ENCODE data around the gene ITGB1.
A peak's percentile ranks its signal among the peaks of the same experiment; 100 is the strongest.
"Not testable (repeated sequence)": the region's sequence is repeated elsewhere in the genome, so short reads cannot be mapped to it uniquely, and the experiment has no call there.

The ITGB1 gene

DNA sequence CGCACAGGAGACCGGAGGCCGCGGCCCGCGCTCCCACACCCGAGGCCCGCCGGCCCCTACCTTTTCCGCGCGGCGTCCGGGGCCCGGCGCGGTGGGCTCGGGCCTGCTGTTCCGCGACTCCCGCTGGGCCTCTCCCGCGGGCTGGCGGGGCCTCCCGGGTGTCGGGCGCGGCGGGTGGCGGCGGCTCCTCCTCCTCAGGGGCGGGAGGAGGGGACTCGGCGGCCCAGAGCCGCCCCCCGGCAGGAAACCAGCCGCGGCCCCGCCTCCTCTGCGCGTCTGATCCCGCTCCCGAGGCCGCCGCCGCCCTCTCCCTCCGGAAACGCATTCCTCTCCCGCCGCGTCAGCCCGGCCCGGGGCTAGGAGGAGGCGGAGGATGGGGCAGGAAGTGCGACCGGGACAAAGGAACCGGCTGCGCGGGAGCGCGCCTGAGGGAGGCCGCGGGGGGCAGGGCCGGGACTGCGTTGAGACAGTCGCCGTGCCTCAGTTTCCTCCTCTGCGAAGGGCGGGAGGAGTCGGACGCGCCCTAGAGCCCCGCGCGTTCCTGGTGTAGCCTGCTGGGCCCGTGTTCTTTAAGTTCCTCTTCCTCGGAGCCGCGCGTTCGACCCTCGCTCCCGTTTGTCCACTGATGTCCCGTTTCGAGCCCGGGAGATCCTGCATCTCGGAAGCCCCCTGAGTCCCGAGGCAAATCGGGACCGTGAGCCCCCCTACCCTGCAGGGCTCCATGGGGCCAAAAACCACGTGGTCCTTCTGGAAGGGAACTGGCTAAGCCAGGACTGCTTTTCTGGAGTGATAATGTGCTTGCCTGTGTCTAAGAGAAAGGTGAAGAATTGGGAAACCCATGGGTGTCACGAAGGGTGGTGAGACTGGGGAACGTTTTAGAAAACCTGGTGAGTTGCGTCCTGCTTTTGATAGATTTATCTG lies at the start of gene ITGB1:
Gene ITGB1 (minus strand): TSS at position 146 of the 921 bp plus-strand sequence. CDS start 22,672 bp downstream, outside the sequence.
- DNase-seq = peak; percentile 89

DNA sequence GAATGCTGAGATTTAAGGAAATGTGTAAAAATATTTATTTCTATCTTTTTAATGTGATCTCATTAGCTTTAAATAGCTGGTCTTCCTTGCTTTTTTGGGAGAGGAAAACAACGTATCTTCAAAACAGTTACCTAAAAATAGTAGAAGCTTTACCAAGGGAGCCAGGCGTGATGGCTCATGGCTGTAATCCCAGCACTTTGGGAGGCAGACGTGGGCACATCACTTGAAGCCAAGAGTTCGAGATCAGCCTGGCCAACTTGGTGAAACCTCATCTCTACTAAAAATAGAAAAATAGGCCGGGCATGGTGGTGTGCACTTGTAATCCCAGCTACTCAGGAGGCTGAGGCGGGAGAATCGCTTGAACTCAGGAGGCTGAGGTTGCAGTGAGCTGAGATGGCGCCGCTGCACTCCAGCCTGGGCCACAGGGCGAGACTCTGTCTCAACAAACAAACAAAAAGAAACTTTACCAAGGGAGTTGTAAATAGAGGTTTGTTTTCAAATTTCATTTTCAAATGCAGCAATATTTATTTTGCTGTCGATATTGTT lies 48.4 kb upstream of the ITGB1 start:
- DNase-seq = no peak

DNA sequence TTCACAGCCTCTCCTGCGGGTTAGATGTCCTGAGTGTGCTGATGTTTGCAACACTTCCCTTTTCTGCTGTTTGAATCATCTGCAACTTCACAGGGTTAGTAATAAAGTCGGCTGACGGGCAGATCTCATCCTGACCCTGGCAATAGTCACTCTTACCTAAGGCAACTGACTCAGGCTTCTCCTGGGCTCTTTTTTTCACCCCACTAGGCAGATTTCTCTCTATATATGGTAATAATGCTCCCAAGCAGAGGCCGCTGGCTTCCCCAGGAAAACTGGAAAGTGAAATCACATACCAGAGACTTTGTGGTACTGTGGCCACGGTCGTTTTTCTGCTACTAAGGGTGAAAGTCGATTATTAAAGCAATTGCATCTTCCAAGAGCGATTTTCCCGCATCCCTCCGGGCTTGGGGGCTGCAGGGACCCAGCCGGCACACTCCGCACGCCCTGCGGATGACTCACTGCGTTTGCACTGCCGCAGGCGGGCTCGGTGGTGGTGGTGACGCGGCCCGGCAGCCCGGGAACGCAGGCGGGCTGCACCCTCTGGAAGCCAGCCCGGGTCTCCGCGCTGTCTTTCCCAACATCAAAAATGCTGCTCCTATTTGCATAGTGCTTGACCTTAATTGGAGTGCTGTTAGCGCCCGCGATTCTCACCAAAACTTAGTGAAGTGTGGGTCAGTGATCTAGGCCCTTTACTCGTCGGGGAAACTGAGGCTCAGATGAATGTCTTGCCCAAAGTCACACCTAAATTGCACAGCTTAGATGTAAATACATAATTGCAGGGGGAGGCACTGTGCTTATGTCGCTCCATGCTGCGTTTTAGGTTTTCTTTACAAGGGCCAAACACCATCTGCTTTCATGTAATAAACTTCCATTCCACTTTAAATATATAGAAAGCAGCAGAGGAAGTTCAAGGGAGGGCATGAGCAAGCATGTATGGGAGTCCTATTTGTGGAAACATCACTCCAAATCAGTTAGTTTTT lies 47.6 kb upstream of the ITGB1 start:
- DNase-seq = peak; percentile 6

DNA sequence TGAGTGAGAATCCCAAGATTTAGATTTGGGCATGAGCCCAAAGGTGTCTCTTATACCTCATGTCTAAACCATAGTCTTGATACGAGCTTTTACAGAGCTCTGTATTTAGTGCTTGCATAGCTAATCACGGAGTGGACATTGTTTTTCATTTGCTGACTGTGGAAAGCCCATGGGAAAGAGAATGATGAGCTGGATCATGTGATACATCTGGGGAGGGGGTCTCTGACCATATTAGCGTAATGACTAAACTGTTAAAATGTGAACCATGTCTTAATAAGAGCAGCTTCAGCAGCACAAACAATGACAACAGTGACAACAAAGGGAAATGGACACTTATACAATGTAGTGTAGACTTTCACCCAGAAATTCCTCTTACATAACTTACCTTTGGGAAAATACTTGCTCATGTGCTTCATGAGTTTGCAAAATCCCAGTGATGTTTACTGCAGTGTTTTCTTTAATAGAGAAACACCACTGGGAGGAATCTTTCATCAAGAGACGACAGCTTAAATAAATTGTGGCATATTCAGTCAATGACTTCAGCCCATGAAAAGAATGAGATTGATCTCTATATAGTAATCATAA lies 44.0 kb upstream of the ITGB1 start:
- DNase-seq = no peak

DNA sequence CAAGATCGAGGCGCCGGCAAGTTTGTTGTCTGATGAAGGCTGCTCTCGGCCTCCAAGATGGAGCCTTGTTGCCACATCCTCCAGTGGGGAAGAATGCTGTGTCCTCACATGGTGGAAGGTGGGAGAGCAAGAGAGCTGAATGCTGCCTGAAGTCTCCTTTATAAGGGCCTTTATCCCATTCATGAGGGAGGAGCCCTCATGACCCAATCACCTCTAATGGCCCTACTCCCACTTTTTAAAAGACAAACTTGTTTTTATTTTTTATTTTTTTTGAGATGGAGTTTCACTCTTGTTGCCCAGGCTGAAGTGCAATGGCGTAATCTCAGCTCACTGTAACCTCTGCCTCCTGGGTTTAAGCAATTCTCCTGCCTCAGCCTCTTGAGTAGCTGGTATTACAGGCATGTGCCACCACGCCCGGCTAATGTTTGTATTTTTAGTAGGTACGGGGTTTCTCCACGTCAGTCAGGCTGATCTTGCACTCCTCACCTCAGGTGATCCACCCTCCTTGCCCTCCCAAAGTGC lies 40.1 kb upstream of the ITGB1 start:
- DNase-seq = not testable (repeated sequence)

DNA sequence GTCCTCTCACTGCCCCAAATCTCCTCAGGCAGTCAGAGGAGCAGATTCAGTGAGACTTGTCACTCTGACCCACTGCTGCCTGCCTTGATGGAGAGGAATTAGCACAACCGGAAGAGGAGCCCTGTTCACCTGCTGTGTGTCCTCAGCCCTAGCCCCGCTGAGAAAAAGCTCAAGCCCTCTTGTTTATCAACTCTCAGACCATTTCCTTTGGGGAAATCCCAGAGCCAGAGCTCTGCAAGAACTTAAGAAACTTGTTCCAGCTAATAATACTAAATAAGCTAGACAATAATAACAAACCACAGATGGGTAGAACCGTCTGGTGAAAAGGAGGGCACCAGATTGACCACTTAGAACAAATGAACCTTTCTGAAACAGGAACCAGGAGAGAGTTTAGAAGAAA lies 37.7 kb upstream of the ITGB1 start:
- no peak for DNase-seq

DNA sequence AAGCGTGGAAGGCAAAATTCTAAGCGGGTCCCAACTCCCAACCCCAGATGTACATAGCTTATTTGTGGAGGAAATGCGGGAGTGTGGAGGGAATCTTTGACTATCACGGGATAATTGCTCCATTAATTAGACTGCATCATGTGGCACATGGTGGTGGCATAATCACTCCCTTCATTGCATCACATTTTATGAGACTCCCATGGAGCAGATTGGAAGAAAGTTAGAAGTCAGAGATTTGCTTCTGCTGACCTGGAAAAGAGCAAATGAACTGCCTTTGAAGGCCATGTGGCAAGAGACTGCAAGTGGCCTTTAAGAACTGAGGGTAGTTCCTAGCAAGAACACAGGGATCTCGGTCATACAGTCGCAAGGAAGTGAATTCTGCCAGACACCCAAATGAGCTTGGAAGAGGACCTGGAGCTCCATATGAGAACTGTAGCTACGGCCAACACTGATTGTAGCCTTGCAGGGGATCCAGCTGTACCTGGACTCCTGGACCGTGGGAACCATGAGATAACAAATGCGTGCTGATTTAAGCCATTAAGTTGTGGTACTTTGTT lies 37.1 kb upstream of the ITGB1 start:
- DNase-seq = no peak

DNA sequence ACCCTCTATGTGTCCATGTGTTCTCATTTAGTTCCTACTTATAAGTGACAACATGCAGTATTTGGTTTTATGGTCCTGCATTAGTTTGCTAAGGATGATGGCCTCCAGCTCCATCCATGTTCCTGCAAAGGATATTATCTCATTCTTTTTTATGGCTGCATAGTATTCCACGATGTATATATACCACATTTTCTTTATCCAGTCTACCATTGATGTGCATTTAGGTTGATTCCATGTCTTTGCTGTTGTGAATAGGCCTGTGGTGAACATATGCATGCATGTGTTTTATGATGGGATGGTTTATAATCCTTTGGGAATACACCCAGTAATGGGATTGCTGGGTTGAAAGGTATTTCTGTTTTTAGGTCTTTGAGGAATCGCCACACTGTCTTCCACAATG lies 36.6 kb upstream of the ITGB1 start:
- not testable (repeated sequence) for DNase-seq

DNA sequence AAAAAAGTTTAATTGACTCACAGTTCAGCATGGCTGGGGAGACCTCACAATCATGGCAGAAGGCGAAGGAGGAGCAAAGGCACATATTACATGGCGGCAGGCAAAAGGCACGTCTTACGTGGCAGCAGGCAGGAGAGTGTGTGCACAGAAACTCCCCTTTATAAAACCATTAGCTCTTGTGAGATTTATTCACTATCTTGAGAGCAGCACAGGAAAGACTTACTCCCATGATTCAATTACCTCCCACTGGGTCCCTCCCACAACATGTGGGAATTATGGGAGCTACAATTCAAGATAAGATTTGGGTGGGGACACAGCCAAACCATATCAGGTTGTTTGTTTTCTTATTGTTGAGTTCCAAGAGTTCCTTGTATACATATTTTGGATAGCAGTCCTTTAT lies 34.3 kb upstream of the ITGB1 start:
- not testable (repeated sequence) for DNase-seq

DNA sequence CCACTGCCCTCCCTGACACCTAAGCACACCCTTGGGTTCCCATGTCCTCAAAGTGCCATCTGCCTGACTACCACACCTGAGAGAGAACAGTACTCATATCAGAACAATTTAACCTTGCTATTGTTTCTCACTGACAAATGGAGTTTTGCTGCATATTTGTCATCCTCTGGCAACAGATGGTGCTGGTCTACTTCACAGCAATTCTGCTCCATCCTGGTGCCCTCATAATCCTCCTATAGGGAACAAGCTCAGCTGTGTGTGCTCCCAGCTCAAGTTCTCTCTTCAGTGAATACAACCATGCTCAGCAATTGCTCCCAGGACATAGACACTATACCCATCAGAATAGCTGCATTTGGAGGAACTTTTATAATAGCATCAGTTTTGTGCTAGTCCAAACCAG lies 32.8 kb upstream of the ITGB1 start:
- no peak for DNase-seq

DNA sequence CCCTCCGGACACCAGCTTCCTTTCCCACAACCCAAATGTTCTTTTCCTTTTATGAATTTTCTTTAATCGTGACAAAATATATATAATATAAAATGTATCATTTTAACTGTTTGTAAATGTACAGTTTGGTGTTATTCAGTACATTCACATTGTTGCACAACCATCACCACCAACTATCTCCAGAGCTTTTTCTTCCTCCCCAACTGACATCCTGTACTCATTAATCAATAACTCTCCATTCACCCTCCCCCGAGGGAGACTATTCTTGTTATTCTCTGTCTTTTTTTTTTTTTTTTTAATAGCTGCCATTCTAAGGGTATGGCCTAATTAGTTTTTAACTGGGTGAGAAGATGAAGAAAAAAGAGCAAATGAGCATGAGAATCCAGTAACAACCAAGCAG lies 30.6 kb upstream of the ITGB1 start:
- DNase-seq = no peak

DNA sequence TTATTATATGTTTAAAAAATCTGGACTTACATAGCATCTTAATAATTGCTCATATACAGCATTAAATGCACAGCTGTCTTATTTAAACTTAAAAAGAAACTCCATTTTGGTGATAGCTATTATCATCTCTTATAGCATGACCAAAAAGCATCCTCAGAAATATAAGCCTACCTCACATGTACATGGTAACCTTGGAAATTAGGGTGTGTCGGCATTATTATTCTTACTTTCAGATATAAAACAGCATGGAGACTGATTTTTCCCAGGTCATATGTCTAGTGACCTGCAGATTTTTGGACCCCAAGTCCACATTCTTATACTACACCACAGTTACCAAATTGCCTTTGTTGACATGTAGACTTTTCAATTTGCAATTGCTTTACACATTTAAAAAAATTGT lies 29.1 kb upstream of the ITGB1 start:
- no peak for DNase-seq

DNA sequence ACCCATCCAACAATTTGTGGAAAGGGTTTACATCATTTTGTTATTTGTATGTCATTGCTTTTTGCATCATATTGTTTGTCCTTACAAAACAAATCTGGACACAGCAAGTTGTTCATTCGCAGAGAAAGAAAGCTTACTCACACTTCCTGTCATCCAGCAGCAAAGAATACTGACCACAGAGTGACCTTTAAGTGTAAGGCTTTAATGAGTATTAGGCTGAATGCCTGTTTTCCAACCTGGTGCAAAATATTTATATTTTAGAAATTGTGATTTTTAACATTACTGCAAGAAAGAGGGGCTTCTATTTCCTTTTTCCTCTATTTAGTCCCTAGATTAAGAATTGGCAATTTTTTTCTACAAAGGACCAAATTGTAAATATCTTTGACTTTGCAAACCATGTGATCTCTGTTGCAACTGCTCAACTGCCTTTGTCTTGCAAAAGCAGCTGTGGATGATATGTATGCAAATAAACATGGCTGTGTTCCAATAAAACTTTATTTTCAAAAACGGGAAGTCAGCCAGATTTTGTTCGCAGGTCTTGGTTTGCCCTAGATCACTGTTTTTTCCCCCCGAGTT lies 27.8 kb upstream of the ITGB1 start:
- no peak for DNase-seq

DNA sequence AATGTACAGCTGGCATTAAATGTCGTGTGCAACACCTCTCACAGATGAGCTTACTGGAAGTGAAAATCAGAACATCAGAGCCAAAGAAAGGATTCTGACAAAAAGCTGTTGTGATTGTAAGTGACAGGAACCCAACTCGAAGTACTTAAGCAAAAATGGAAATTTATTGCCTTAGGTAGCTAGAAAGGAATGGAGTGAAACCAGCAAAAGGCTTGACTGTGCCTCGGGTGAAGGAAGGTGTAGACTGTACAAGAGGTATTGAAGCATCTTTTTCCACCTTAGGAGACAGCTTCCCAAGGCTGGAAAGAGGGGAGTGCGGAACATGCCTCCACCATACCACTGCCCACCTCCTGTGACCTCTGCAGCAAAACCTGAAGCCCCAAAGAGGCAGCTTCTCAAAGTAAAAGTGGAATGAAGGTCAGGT lies 27.3 kb upstream of the ITGB1 start:
- no peak for DNase-seq

DNA sequence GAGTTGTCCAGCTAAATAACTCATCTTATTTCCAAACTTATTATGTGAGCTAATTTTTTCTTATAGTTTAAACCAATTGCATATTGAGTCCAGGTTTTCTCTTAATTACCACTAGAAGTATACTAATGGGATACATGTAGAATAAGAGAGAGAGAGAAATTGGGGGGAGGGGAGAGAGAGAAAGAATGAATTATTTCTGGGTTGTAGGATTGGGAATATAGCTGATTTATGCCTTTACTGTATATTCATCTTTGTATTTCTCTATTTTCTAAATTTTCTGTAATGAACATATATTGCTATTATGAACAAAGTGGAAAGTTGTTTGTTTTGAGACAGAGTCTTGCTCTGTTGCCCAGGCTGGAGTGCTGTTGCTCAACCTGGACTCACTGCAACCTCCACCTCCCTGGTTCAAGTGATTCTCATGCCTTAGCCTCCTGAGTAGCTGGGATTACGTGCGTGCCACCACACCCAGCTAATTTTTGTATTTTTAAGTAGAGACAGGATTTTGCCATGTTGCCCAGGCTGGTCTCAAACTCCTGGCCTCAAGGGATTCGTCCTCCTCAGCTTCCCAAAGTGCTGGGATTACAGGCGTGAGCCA lies 26.1 kb upstream of the ITGB1 start:
- DNase-seq = no peak

DNA sequence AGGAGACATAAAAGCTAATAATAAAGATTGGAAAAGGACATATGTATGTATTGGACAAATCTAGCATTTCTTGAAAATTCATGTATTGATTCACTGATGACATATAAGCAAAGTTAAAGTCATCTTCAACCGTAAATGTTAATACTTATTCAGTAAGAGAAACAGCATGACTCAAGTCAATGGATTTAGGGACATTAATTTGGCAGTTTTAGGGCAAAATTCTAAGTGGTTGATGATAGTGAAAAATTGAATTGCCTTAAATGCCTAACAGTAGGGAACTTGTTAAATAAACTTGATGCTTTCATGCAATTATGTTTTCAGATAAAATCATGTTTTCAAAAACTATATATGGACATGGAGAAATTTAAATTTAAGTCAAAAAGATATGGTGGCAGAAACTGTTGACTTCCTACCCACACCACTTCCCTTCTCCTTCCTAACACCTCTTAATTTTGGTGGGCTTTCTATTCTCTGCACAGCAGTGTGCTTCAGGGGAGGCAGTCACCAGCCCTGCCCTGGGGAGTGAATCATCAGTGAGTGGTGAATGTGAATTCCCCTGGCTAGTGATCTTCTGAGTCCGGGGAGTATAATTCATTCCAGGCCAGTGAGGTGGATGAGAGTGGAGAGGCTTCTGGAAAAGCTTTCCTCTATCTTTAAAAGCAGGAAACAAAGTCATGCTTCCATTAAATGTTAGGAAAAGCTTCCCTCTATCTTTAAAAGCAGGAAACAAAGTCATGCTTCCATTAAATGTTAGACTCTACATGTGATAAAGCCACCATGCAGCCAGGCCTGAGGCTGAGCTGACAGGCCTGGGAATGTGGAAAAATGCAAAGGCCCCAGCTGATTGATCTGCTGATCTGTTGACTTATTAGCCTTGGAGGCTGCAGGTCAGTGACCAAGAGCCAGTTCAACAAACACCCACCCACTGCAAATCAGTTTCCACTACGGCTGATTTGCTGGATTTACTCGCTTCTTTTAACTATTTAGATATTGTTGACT lies 25.2 kb upstream of the ITGB1 start:
- no peak for DNase-seq

DNA sequence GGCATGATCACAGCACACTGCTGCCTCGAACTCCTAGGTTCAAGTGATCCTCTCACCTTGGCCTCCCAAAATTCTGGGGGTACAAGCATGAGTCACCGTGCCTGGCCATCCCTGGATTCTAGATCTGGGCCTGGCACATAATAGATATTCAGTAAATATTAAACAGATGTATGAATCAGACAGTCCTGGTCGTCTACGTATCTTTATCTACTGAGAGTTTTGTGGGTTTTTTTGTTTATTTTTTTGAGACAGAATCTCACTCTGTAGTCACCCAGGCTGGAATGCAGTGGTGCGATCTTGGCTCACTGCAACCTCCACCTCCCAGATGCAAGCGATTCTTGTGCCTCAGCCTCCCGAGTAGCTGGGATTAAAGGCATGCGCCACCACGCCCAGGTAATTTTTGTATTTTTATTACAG lies 24.3 kb upstream of the ITGB1 start:
- DNase-seq = no peak

DNA sequence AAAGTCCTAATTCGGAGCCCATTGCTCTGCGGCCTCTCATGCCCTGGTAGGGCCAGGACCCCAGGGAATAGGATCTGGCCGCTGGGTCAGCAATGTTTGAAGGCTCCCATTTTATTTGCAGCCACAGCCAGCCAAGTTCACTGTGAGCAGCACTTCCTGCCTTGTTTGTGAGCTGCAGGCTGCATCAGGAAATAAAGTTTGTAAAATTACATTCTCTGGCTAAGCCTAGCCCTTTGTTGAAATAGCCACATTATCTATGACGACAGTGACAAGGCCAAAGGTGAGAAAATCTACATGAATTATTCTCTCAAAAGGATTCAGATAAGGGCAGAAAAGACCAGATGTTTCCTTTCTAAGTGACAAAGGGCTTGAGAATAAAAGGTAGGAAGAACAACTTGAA lies 23.7 kb upstream of the ITGB1 start:
- no peak for DNase-seq

DNA sequence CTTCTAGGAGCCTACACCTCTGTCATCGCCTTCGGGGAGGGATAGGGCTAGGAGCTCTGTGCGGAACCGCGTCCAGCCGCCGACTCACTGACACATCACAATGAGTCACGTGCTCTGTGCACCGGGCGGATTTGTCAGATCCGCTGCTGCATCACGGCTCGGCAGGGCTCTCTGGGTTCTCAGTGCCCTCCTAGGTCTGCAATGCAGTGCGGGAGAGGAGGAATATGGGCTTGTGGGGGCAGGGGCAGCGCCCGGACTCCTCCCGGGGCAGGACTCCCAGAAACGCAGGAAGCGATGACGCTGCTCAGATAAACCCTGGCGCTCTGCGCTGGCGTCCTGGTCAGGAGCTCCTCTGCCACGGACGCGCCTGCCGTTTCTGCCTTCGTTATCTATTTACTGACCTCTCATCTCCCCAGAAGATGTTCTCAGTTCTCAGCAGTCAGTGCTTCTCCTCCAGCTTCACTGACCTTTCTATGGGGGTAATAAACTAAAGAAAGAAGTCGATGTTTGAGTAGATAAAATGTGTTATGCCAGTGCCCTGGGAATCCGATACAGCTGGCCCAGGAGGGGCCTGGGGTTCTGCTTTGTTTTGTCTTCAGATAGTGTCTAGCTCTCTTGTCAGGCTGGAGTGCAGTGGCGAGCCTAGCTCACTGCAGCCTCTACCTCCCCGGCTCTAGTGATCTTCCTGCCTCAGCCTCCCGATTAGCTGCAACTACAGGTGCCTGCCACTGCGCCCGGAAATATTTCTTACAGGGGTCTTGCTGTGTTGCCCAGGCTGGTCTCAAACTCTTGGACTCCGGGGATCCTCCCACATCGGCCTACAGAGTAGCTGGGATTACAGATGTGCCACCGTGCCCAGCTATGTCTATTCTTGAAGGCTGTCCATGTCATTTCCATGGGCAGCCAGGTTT lies 22.8 kb upstream of the ITGB1 start:
- DNase-seq = peak; percentile 80
